ENCODE results near the gene ATP13A3. TPM values are rescaled to one million over a fixed set of nuclear protein-coding genes. Genes with fewer than 3 reads are reported as not detected.

ATP13A3 gene
- total RNA-seq, 1 donor from 2014 or later = 60.2 TPM

DNA sequence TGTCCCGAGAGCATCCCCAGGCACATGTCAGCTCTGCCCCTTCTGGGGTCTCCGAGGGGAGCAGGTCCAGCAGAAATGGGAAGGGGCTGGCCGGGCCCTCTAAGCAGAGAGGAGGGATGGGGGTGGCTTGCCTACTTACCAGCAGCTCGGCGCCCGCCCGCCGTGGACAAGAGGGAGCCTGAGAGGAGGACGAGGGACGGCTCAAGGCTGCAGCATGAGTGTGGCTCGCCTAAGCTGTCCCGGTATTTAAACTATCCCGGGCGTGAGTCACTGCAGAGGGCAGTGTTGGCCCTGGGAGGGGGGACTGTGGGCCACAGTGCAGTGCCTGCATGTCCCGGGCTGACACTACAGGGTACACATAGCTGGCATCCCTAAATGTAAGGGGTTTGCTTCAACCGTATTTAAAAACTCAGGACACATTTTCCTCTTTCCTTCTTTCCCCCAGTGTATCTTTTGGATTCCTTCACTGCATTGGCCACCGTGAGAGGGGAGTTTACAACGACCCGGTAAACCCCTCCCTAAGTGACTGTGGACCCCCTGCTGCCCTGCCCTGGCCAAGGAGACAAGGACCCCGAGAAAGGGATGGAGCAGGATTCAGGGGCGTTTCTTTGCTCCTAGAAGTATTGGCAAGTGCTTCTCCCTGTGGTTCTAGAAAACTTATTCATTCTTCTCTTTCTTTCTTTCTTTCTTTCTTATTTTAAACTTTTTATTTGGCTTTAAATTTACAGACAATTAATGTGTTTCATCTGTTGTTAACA lies 117.1 kb downstream of the ATP13A3 start, which contains the start of gene LRRC15:
Gene LRRC15, minus strand, starts transcription at position 222 of the 758 bp plus-strand sequence. CDS start 8,700 bp downstream, outside the sequence.
- H3K4me3 Mint-ChIP-seq = no peak within 1 kb of the TSS
- no peak for TF ChIP-seq CTCF (IDR thresholded peaks at IDR 0.05; ENCODE audit: unreplicated experiment)
- no peak within 1 kb of the TSS for H3K27ac Mint-ChIP-seq
- peaks cover 55% of the 10 kb centered on the region for H3K27me3 Mint-ChIP-seq (ENCODE audit: low read depth)
- H3K9me3 Mint-ChIP-seq = no peaks in the 10 kb centered on the region
- H3K36me3 Mint-ChIP-seq = no peaks in the 10 kb centered on the region
- peaks cover 16% of the 10 kb centered on the region for H3K4me1 Mint-ChIP-seq
- no peak for DNase-seq (ENCODE audit: low spot score in 2 of 2, unreplicated experiment in 2 of 2)

DNA sequence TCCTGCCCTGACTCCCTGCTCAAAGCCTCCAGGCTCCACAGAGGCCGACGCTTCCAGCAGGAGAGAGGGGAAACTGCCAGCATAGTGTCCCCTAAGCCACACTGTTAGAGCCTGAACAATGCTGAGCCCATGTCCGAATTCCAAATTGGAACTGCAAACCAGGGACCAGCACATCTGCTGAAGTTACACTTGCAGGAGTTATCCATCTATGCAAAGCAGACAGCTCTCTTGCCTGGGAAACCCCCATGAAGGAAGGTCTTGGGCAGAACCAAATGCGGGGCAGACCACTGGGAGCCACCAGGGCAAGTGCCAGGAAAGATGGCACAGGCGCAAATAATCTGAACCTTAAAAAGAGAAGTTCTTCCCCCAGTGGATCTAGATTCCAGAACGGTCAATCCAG lies 117.9 kb downstream of the ATP13A3 start:
- Mint-ChIP-seq H3K27ac (no peak overlapping the region), H3K27me3 (ENCODE audit: low read depth) (peaks cover 55% of the 10 kb centered on the region), H3K36me3 (no peaks in the 10 kb centered on the region), H3K4me3 (no peak overlapping the region), H3K9me3 (no peaks in the 10 kb centered on the region), H3K4me1 (peaks cover 23% of the 10 kb centered on the region)
- no peak for DNase-seq (ENCODE audit: low spot score in 2 of 2, unreplicated experiment in 2 of 2)
- no peak for TF ChIP-seq CTCF (IDR thresholded peaks at IDR 0.05; ENCODE audit: unreplicated experiment)

DNA sequence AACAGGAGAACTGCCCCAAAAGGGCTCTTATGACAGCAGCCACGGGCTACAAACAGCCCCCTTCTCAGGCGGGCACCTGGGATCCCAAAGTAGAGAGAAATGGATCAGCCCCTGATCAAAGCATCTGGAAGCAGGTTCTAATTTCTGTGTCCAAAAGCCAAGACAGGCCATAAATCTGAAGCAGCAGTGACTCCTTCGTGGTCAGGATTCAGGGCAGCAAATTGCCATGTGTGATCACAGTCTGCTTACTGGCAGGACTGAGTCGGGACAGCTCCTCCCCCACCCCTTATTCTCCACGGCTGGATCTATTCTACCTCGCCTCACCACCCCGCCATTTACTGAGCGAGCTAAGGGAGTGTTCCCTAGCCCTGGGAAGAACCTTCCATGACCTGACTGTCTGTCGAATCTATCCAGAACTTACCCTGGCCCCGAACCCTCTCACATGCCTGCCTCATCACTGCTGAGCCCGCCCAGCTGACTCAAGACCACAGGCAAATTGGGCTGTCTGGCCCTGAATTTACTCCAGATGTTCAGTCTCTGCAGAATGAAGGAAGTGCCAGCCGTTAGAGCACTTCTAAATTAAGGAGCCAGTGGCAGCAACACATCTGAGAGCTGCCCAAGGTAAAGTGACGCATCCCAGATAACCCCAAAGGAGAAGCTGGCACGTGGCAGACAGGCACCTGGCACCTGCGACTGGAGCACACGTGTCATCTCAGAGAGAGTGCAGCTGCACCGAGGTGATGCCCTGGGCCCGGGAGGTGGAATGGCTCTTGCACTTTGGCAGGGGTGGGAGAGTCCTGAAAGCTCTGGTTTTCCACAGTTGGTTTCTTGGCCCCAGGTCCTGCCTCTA lies 118.6 kb downstream of the ATP13A3 start:
- H3K4me3 Mint-ChIP-seq = no peak overlapping the region
- H3K27ac Mint-ChIP-seq = no peak overlapping the region
- no peaks in the 10 kb centered on the region for H3K36me3 Mint-ChIP-seq
- peaks cover 23% of the 10 kb centered on the region for H3K4me1 Mint-ChIP-seq
- TF ChIP-seq CTCF (IDR thresholded peaks at IDR 0.05; ENCODE audit: unreplicated experiment) = no peak
- DNase-seq (ENCODE audit: low spot score in 2 of 2, unreplicated experiment in 2 of 2) = no peak
- H3K9me3 Mint-ChIP-seq = no peaks in the 10 kb centered on the region
- peaks cover 59% of the 10 kb centered on the region for H3K27me3 Mint-ChIP-seq (ENCODE audit: low read depth)

GRCh38 chr3:194365978-194366490 lies 120.8 kb downstream of the ATP13A3 start:
- Mint-ChIP-seq H3K36me3 (no peaks in the 10 kb centered on the region), H3K27ac (no peak overlapping the region), H3K9me3 (no peaks in the 10 kb centered on the region), H3K4me1 (peaks cover 23% of the 10 kb centered on the region), H3K4me3 (no peak overlapping the region), H3K27me3 (ENCODE audit: low read depth) (peaks cover 68% of the 10 kb centered on the region)
- no peak for TF ChIP-seq CTCF (IDR thresholded peaks at IDR 0.05; ENCODE audit: unreplicated experiment)
- DNase-seq (ENCODE audit: low spot score in 2 of 2, unreplicated experiment in 2 of 2) = no peak

GRCh38 chr3:194365526-194365925 lies 121.3 kb downstream of the ATP13A3 start:
- H3K9me3 Mint-ChIP-seq = no peaks in the 10 kb centered on the region
- TF ChIP-seq CTCF (IDR thresholded peaks at IDR 0.05; ENCODE audit: unreplicated experiment) = no peak

More at GRCh38 chr3:194365526-194365925, 121.3 kb downstream of the ATP13A3 start:
- Mint-ChIP-seq H3K4me1 (peaks cover 23% of the 10 kb centered on the region), H3K36me3 (no peaks in the 10 kb centered on the region), H3K4me3 (no peak overlapping the region), H3K27me3 (ENCODE audit: low read depth) (peaks cover 68% of the 10 kb centered on the region), H3K27ac (no peak overlapping the region)
- no peak for DNase-seq (ENCODE audit: low spot score in 2 of 2, unreplicated experiment in 2 of 2)
